CD8-positive, alpha-beta memory T cell (primary cell): ENCODE results near the gene APOE. TPM values are rescaled to one million over a fixed set of nuclear protein-coding genes. Genes with fewer than 3 reads are reported as not detected.
"Not testable (repeated sequence)": the region's sequence is repeated elsewhere in the genome, so short reads cannot be mapped to it uniquely, and the experiment has no call there.

Source experiments
- CTCF ChIA-PET: fragments of 350-600 bp; sonication (Branson Sonifier 250); formaldehyde crosslinking; loops from one replicate; lab custom pipeline; 2021; ENCODE audit warnings: antibody characterized with exemption; lab: Charles Lee
- POLR2A ChIA-PET: fragments of 350-600 bp; sonication (Branson Sonifier 250); formaldehyde crosslinking; loops from one replicate; lab custom pipeline; 2021; ENCODE audit warnings: antibody characterized with exemption; lab: Charles Lee
- DNase-seq, 5 donors: peaks; one replicate each; pipeline versions ENCODE4 v3.0.0 to v3.0.0-alpha.2; 2020 to 2022; ENCODE audit warnings: mixed read lengths in 1 of 5
- H3K27ac ChIP-seq: one replicate; pipeline ENCODE4 v1.7.0; 2013; ENCODE audit warnings: low read depth, mild to moderate bottlenecking, low read length, moderate library complexity
- H3K27me3 ChIP-seq: 2 replicates; pipeline ENCODE4 v1.7.0; 2013; ENCODE audit warnings: low read length, mild to moderate bottlenecking; ENCODE audit not compliant: insufficient read depth, poor library complexity, severe bottlenecking
- H3K36me3 ChIP-seq: 2 replicates; pipeline ENCODE4 v1.7.0; 2013; ENCODE audit warnings: mild to moderate bottlenecking, low read length, moderate library complexity; ENCODE audit not compliant: insufficient read depth
- H3K4me1 ChIP-seq: 2 replicates; pipeline ENCODE4 v1.7.0; 2013; ENCODE audit warnings: mild to moderate bottlenecking, low read length, moderate library complexity; ENCODE audit not compliant: insufficient read depth
- H3K4me3 ChIP-seq: 2 replicates; pipeline ENCODE4 v1.7.0; 2013; ENCODE audit warnings: mild to moderate bottlenecking, low read length
- H3K9me3 ChIP-seq: 2 replicates; pipeline ENCODE4 v1.7.0; 2013; ENCODE audit warnings: mild to moderate bottlenecking, low read length
- H3K27ac Mint-ChIP-seq, 8 donors: one replicate each; pipeline ENCODE4 v1.8.0; 2020 to 2021; ENCODE audit warnings: mixed read lengths in 8 of 8, mild to moderate bottlenecking in 6 of 8, inconsistent platforms in 3 of 8, moderate library complexity in 3 of 8
- H3K27me3 Mint-ChIP-seq, 2 donors: one replicate each; pipeline ENCODE4 v1.8.0; 2020 to 2021; ENCODE audit warnings: mixed read lengths in 2 of 2, mild to moderate bottlenecking in 1 of 2, moderate library complexity in 1 of 2
- H3K36me3 Mint-ChIP-seq, 3 donors: one replicate each; pipeline ENCODE4 v1.8.0; 2020 to 2021; ENCODE audit warnings: mixed read lengths in 3 of 3, inconsistent platforms in 1 of 3, mild to moderate bottlenecking in 1 of 3
- H3K4me1 Mint-ChIP-seq, 3 donors: one replicate each; pipeline ENCODE4 v1.8.0; 2020 to 2021; ENCODE audit warnings: mixed read lengths in 3 of 3, inconsistent platforms in 1 of 3, mild to moderate bottlenecking in 1 of 3
- H3K4me3 Mint-ChIP-seq, 7 donors: one replicate each; pipeline ENCODE4 v1.8.0; 2020 to 2021; ENCODE audit warnings: mixed read lengths in 7 of 7, mild to moderate bottlenecking in 6 of 7, moderate library complexity in 4 of 7, inconsistent platforms in 2 of 7
- H3K9me3 Mint-ChIP-seq, 5 donors: one replicate each; pipeline ENCODE4 v1.8.0; 2020 to 2022; ENCODE audit warnings: mixed read lengths in 5 of 5, mild to moderate bottlenecking in 3 of 5, moderate library complexity in 2 of 5, inconsistent platforms in 1 of 5
- polyA plus RNA-seq: library from polyadenylated mRNA; unstranded; fragments of 300-500 nt; fragmentation: Illumina TruSeq; gene quantifications from one replicate; pipeline ENCODE4 v1.2.3, GENCODE V29; 2021
- total RNA-seq, 2 experiments: library from RNA; stranded (reverse); gene quantifications; one replicate each; pipeline ENCODE4 v1.2.3, GENCODE V29; 2021

The APOE gene
- total and polyA plus RNA-seq, 3 experiments from 2014 or later, result 4.5 TPM; not detected in 1

GRCh38 chr19:44904426-44904994, 1.1 kb upstream of the APOE start:
- peaks cover 0 to 34% (median 4%) of the 10 kb centered on the region in 3 donors for H3K36me3 Mint-ChIP-seq
- DNase-seq, result no peak
- H3K27ac Mint-ChIP-seq, result peak overlapping the region in 1 of 8 donors; percentile 41
- no peak overlapping the region for H3K4me3 Mint-ChIP-seq
- H3K27me3 Mint-ChIP-seq, result peaks cover 20 to 22% of the 10 kb centered on the region in 2 donors
- Histone ChIP-seq H3K4me1 (peaks cover 6% of the 10 kb centered on the region), H3K27me3 (peaks cover 10% of the 10 kb centered on the region), H3K4me3 (no peak overlapping the region), H3K9me3 (no peaks in the 10 kb centered on the region), H3K36me3 (peaks cover 3% of the 10 kb centered on the region), H3K27ac (no peak overlapping the region)
- CTCF ChIA-PET, result interaction anchor here (0.8 to 4.2 kb wide), 7 partner anchors 9 to 434 kb away, joined by 3 to 13 read pairs (median 3); partner anchors contain the start of genes APOC1, PPP1R37 and TOMM40
- no peaks in the 10 kb centered on the region for H3K9me3 Mint-ChIP-seq
- POLR2A ChIA-PET, result no interaction called here
- peaks cover 3 to 15% (median 7%) of the 10 kb centered on the region in 3 donors for H3K4me1 Mint-ChIP-seq

GRCh38 chr19:44907613-44908012, 2.0 kb downstream of the APOE start:
- H3K4me1 Mint-ChIP-seq, result peaks cover 3 to 15% (median 7%) of the 10 kb centered on the region in 3 donors
- peaks cover 0 to 5% (median 2%) of the 10 kb centered on the region in 3 donors for H3K36me3 Mint-ChIP-seq
- H3K4me3 Mint-ChIP-seq, result no peak overlapping the region
- CTCF ChIA-PET, result no interaction called here
- peaks cover 31 to 37% of the 10 kb centered on the region in 2 donors for H3K27me3 Mint-ChIP-seq
- Histone ChIP-seq H3K27ac (no peak overlapping the region), H3K4me3 (no peak overlapping the region), H3K4me1 (peaks cover 6% of the 10 kb centered on the region), H3K9me3 (no peaks in the 10 kb centered on the region), H3K36me3 (no peaks in the 10 kb centered on the region), H3K27me3 (peaks cover 10% of the 10 kb centered on the region)
- no peak overlapping the region for H3K27ac Mint-ChIP-seq
- POLR2A ChIA-PET, result no interaction called here
- no peaks in the 10 kb centered on the region for H3K9me3 Mint-ChIP-seq
- DNase-seq, result no peak

GRCh38 chr19:44908074-44908835, 2.7 kb downstream of the APOE start:
- Mint-ChIP-seq H3K27ac (peak overlapping the region in 1 of 8 donors; percentile 19), H3K4me3 (no peak overlapping the region), H3K4me1 (peaks cover 3 to 15% (median 7%) of the 10 kb centered on the region in 3 donors), H3K36me3 (peaks cover 0 to 2% (median 2%) of the 10 kb centered on the region in 3 donors), H3K27me3 (peaks cover 31 to 42% of the 10 kb centered on the region in 2 donors), H3K9me3 (no peaks in the 10 kb centered on the region)
- CTCF ChIA-PET, result interaction anchor here (0.9 kb wide), 1 partner anchor 15 kb away, joined by 4 read pairs; no protein-coding TSS in a partner anchor
- no peaks in the 10 kb centered on the region for H3K36me3 ChIP-seq
- peaks cover 6% of the 10 kb centered on the region for H3K4me1 ChIP-seq
- peaks cover 10% of the 10 kb centered on the region for H3K27me3 ChIP-seq
- POLR2A ChIA-PET, result no interaction called here
- no peak overlapping the region for H3K27ac ChIP-seq
- no peak overlapping the region for H3K4me3 ChIP-seq
- DNase-seq, result no peak
- no peaks in the 10 kb centered on the region for H3K9me3 ChIP-seq

- H3K4me1 Mint-ChIP-seq, result peaks cover 3 to 11% (median 7%) of the 10 kb centered on the region in 3 donors
- H3K27me3 ChIP-seq, result peaks cover 10% of the 10 kb centered on the region
- H3K4me1 ChIP-seq, result peaks cover 6% of the 10 kb centered on the region
- no peaks in the 10 kb centered on the region for H3K36me3 Mint-ChIP-seq
- H3K27ac Mint-ChIP-seq, result no peak overlapping the region
- no peak for DNase-seq
- H3K4me3 Mint-ChIP-seq, result no peak overlapping the region
- ChIA-PET POLR2A (no interaction called here), CTCF (interaction anchor here (0.9 kb wide), 1 partner anchor 16 kb away, joined by 4 read pairs; no protein-coding TSS in a partner anchor)
- no peaks in the 10 kb centered on the region for H3K9me3 ChIP-seq
- H3K4me3 ChIP-seq, result no peak overlapping the region
- no peaks in the 10 kb centered on the region for H3K36me3 ChIP-seq
- H3K27ac ChIP-seq, result no peak overlapping the region
- H3K27me3 Mint-ChIP-seq, result peaks cover 34 to 47% of the 10 kb centered on the region in 2 donors
- no peaks in the 10 kb centered on the region for H3K9me3 Mint-ChIP-seq
These were observed 3.3 kb downstream of the APOE start for GRCh38 chr19:44908836-44909261.

GRCh38 chr19:44909775-44910174, 4.2 kb downstream of the APOE start:
- Histone ChIP-seq H3K27ac (no peak overlapping the region), H3K4me3 (no peak overlapping the region), H3K36me3 (no peaks in the 10 kb centered on the region), H3K9me3 (no peaks in the 10 kb centered on the region), H3K27me3 (peaks cover 10% of the 10 kb centered on the region), H3K4me1 (peaks cover 7% of the 10 kb centered on the region)
- no peak overlapping the region for H3K4me3 Mint-ChIP-seq
- POLR2A ChIA-PET, result no interaction called here
- H3K27me3 Mint-ChIP-seq, result peaks cover 36 to 51% of the 10 kb centered on the region in 2 donors
- CTCF ChIA-PET, result no interaction called here
- no peaks in the 10 kb centered on the region for H3K36me3 Mint-ChIP-seq
- no peak for DNase-seq
- H3K9me3 Mint-ChIP-seq, result no peaks in the 10 kb centered on the region
- H3K27ac Mint-ChIP-seq, result no peak overlapping the region
- H3K4me1 Mint-ChIP-seq, result peaks cover 6 to 19% (median 8%) of the 10 kb centered on the region in 3 donors

- CTCF ChIA-PET, result interaction anchor here (3.2 kb wide), 1 partner anchor 9 kb away, joined by 11 read pairs; no protein-coding TSS in a partner anchor
- not testable (repeated sequence) for H3K4me3 ChIP-seq
These were observed 6.3 kb downstream of the APOE start for GRCh38 chr19:44911896-44912295.

GRCh38 chr19:44912854-44913253, 7.3 kb downstream of the APOE start:
- Mint-ChIP-seq H3K9me3 (no peaks in the 10 kb centered on the region), H3K4me3 (no peak overlapping the region), H3K4me1 (peaks cover 4 to 10% (median 6%) of the 10 kb centered on the region in 3 donors), H3K36me3 (no peaks in the 10 kb centered on the region), H3K27ac (no peak overlapping the region), H3K27me3 (peaks cover 22 to 38% of the 10 kb centered on the region in 2 donors)
- no peak for DNase-seq
- Histone ChIP-seq H3K27ac (peak overlapping the region; percentile 60), H3K9me3 (no peaks in the 10 kb centered on the region), H3K27me3 (no peaks in the 10 kb centered on the region), H3K4me1 (peaks cover 3% of the 10 kb centered on the region), H3K4me3 (no peak overlapping the region), H3K36me3 (no peaks in the 10 kb centered on the region)
- POLR2A ChIA-PET, result no interaction called here
- CTCF ChIA-PET, result interaction anchor here (3.2 kb wide), 1 partner anchor 10 kb away, joined by 11 read pairs; no protein-coding TSS in a partner anchor

More at GRCh38 chr19:44911896-44912295, 6.3 kb downstream of the APOE start:
- H3K27ac Mint-ChIP-seq, H3K27ac ChIP-seq, H3K9me3 ChIP-seq, H3K36me3 Mint-ChIP-seq, POLR2A ChIA-PET, H3K4me1 Mint-ChIP-seq, H3K27me3 ChIP-seq, H3K36me3 ChIP-seq, H3K4me1 ChIP-seq, H3K4me3 Mint-ChIP-seq, H3K9me3 Mint-ChIP-seq, DNase-seq: not testable (repeated sequence)
- H3K27me3 Mint-ChIP-seq, result peaks cover 25 to 39% of the 10 kb centered on the region in 2 donors
